ENCODE data around the gene ATP1B1.

The ATP1B1 gene

GRCh38 chr1:169133801-169134502 is 27.5 kb downstream of the ATP1B1 start:
- H3K4me1 Mint-ChIP-seq = peaks cover 19% of the 10 kb centered on the region

GRCh38 chr1:169137357-169137756 is 30.9 kb downstream of the ATP1B1 start:
- ATAC-seq = no peak
- Mint-ChIP-seq H3K4me1 (peaks cover 27% of the 10 kb centered on the region), H3K27me3 (no peaks in the 10 kb centered on the region), H3K36me3 (ENCODE audit: low read depth) (peaks cover 4% of the 10 kb centered on the region), H3K9me3 (no peaks in the 10 kb centered on the region), H3K4me3 (no peak overlapping the region), H3K27ac (no peak overlapping the region)
- DNase-seq = no peak

More at GRCh38 chr1:169133801-169134502, 27.5 kb downstream of the ATP1B1 start:
- Mint-ChIP-seq H3K9me3 (no peaks in the 10 kb centered on the region), H3K4me3 (no peak overlapping the region), H3K27ac (no peak overlapping the region), H3K27me3 (no peaks in the 10 kb centered on the region), H3K36me3 (ENCODE audit: low read depth) (peaks cover 11% of the 10 kb centered on the region)
- DNase-seq (no peak), ATAC-seq (no peak)

GRCh38 chr1:169138866-169139670 is 32.6 kb downstream of the ATP1B1 start:
- DNase-seq (no peak), ATAC-seq (peak; percentile 89)
- Mint-ChIP-seq H3K27me3 (no peaks in the 10 kb centered on the region), H3K27ac (peak overlapping the region; percentile 76), H3K4me1 (peaks cover 24% of the 10 kb centered on the region), H3K4me3 (peak overlapping the region; percentile 7), H3K36me3 (ENCODE audit: low read depth) (no peaks in the 10 kb centered on the region), H3K9me3 (no peaks in the 10 kb centered on the region)

DNA sequence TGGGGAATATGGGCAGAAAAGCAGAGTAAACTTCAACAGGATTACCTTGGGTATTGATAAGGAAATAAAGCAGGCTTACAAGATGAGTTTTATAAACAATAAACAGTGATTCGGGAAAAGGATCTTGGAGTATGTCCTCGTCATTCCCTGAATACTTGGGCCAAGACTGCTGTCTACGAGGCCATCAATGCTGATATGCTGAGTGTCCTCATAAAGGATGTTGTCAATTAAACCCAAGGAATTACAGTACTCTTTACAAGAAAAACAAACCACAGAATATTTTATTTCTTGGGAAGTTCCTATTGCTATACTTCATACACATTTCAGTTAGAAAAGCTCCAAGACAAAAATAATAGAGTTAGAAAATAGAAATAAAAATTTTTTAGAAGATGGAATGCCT is 34.9 kb downstream of the ATP1B1 start:
- no peaks in the 10 kb centered on the region for H3K9me3 Mint-ChIP-seq
- H3K4me1 Mint-ChIP-seq = peaks cover 24% of the 10 kb centered on the region
- DNase-seq (no peak), ATAC-seq (no peak)
- H3K36me3 Mint-ChIP-seq (ENCODE audit: low read depth) = no peaks in the 10 kb centered on the region
- H3K27me3 Mint-ChIP-seq = no peaks in the 10 kb centered on the region
- no peak overlapping the region for H3K4me3 Mint-ChIP-seq
- H3K27ac Mint-ChIP-seq = no peak overlapping the region

DNA sequence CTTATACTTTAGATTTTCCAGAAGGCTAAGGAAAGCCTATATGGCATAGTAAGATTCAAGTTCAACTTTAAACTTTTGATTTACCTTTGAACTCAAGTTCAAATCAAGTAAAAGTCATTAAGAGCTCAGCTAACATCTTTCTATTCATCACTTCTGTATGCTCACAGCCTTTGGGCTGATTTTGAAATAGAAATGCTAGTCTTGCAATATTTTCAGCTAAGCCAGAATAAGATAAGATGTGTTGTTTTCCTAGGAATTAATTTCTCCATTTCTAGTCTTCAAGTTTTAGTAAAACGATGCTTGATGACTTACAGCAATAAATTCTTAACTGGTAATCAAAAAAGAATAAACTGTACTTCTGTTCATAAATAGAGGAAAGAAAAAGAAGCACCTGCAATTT is 35.6 kb downstream of the ATP1B1 start:
- ATAC-seq = no peak
- DNase-seq = no peak
- H3K9me3 Mint-ChIP-seq = no peaks in the 10 kb centered on the region
- no peak overlapping the region for H3K27ac Mint-ChIP-seq
- H3K36me3 Mint-ChIP-seq (ENCODE audit: low read depth) = no peaks in the 10 kb centered on the region
- H3K4me1 Mint-ChIP-seq = peaks cover 23% of the 10 kb centered on the region
- H3K4me3 Mint-ChIP-seq = no peak overlapping the region
- no peaks in the 10 kb centered on the region for H3K27me3 Mint-ChIP-seq

DNA sequence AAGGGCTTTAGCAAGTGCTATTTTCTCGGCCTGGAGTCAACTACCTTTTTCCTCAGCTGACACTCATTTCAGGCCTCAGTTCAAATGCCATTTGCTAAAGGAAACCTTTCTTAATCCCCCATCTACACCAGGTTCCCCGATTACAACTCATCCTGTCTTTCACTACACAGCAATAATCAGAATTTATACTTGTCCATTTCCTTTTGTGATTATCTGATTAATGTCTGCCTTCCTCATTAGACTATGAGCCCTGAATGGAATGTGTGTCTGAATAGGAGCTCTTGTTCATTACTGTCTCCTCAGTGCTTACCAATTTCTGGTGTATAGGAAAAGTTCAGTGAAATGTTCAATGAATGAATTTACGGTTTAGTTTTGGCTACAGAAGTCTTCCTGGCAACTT is 36.9 kb downstream of the ATP1B1 start:
- Mint-ChIP-seq H3K9me3 (no peaks in the 10 kb centered on the region), H3K36me3 (ENCODE audit: low read depth) (no peaks in the 10 kb centered on the region), H3K4me3 (no peak overlapping the region), H3K4me1 (peaks cover 18% of the 10 kb centered on the region), H3K27ac (no peak overlapping the region), H3K27me3 (no peaks in the 10 kb centered on the region)
- ATAC-seq (no peak), DNase-seq (no peak)

- no peaks in the 10 kb centered on the region for H3K9me3 Mint-ChIP-seq
- peaks cover 12% of the 10 kb centered on the region for H3K4me1 Mint-ChIP-seq
- H3K27ac Mint-ChIP-seq = no peak overlapping the region
- no peaks in the 10 kb centered on the region for H3K36me3 Mint-ChIP-seq (ENCODE audit: low read depth)
- DNase-seq = no peak
- no peaks in the 10 kb centered on the region for H3K27me3 Mint-ChIP-seq
- no peak for ATAC-seq
- no peak overlapping the region for H3K4me3 Mint-ChIP-seq
These were observed 37.5 kb downstream of the ATP1B1 start for GRCh38 chr1:169143984-169144383.

GRCh38 chr1:169144941-169145626 is 38.6 kb downstream of the ATP1B1 start:
- ATAC-seq = no peak
- no peaks in the 10 kb centered on the region for H3K36me3 Mint-ChIP-seq (ENCODE audit: low read depth)
- peaks cover 4% of the 10 kb centered on the region for H3K4me1 Mint-ChIP-seq

GRCh38 chr1:169146576-169147214 is 40.2 kb downstream of the ATP1B1 start:
- no peak for DNase-seq
- Mint-ChIP-seq H3K9me3 (no peaks in the 10 kb centered on the region), H3K27me3 (no peaks in the 10 kb centered on the region), H3K27ac (no peak overlapping the region), H3K4me1 (no peaks in the 10 kb centered on the region), H3K36me3 (ENCODE audit: low read depth) (no peaks in the 10 kb centered on the region), H3K4me3 (no peak overlapping the region)
- ATAC-seq = no peak

More at GRCh38 chr1:169144941-169145626, 38.6 kb downstream of the ATP1B1 start:
- Mint-ChIP-seq H3K9me3 (no peaks in the 10 kb centered on the region), H3K4me3 (no peak overlapping the region), H3K27ac (no peak overlapping the region), H3K27me3 (no peaks in the 10 kb centered on the region)
- DNase-seq = no peak

- H3K9me3 Mint-ChIP-seq = no peaks in the 10 kb centered on the region
- H3K27ac Mint-ChIP-seq = no peak overlapping the region
- ATAC-seq (no peak), DNase-seq (no peak)
- H3K36me3 Mint-ChIP-seq (ENCODE audit: low read depth) = no peaks in the 10 kb centered on the region
- no peak overlapping the region for H3K4me3 Mint-ChIP-seq
- no peaks in the 10 kb centered on the region for H3K4me1 Mint-ChIP-seq
- H3K27me3 Mint-ChIP-seq = no peaks in the 10 kb centered on the region
These were observed 42.2 kb downstream of the ATP1B1 start for GRCh38 chr1:169148472-169149252.

- DNase-seq (no peak), ATAC-seq (no peak)
- no peaks in the 10 kb centered on the region for H3K36me3 Mint-ChIP-seq (ENCODE audit: low read depth)
- no peaks in the 10 kb centered on the region for H3K4me1 Mint-ChIP-seq
- no peaks in the 10 kb centered on the region for H3K9me3 Mint-ChIP-seq
- H3K27ac Mint-ChIP-seq = no peak overlapping the region
- no peak overlapping the region for H3K4me3 Mint-ChIP-seq
- no peaks in the 10 kb centered on the region for H3K27me3 Mint-ChIP-seq
These were observed 43.2 kb downstream of the ATP1B1 start for GRCh38 chr1:169149555-169150286.

GRCh38 chr1:169150641-169151337 is 44.3 kb downstream of the ATP1B1 start:
- no peak overlapping the region for H3K4me3 Mint-ChIP-seq
- no peaks in the 10 kb centered on the region for H3K27me3 Mint-ChIP-seq
- DNase-seq (no peak), ATAC-seq (no peak)
- H3K27ac Mint-ChIP-seq = no peak overlapping the region
- no peaks in the 10 kb centered on the region for H3K9me3 Mint-ChIP-seq
- H3K36me3 Mint-ChIP-seq (ENCODE audit: low read depth) = peaks cover 3% of the 10 kb centered on the region
- no peaks in the 10 kb centered on the region for H3K4me1 Mint-ChIP-seq

DNA sequence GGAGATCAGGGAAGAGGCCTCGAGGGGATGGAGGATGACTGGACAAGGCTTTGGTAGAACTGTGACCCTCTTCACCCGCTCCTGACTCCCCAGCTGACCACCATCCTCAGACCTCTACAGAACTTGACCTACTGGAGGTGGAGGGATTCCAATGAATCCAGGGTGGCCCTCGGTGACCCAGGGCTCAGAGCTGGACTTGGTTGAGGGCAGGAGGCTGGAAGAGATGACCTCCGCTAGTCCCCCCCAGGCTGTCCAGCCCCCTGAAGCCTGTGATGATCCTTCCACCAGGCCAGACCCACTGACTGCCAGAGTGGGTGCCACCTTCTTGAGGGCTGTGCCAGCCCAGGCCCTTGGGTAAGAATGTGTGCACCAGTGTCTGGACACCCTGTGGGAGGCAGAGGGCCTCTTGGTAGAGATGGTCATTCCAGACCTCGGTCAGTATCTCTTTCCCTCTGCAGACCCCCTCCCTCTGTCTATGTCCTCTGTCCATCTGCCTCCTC is 44.9 kb downstream of the ATP1B1 start:
- DNase-seq (no peak), ATAC-seq (no peak)
- peaks cover 3% of the 10 kb centered on the region for H3K36me3 Mint-ChIP-seq (ENCODE audit: low read depth)
- no peaks in the 10 kb centered on the region for H3K27me3 Mint-ChIP-seq
- H3K27ac Mint-ChIP-seq = no peak overlapping the region
- no peaks in the 10 kb centered on the region for H3K9me3 Mint-ChIP-seq
- H3K4me3 Mint-ChIP-seq = no peak overlapping the region
- H3K4me1 Mint-ChIP-seq = no peaks in the 10 kb centered on the region

Measured in activated naive CD8-positive, alpha-beta T cell treated with anti-CD3 and anti-CD28 coated beads, Interleukin-2, amount 50 U/mL, for 24 hours (primary cell).